ENCODE data around the gene ARHGAP15.

GRCh38 chr2:143497726-143498125 is 368.5 kb downstream of the ARHGAP15 start:
- TF ChIP-seq CTCF (conservative IDR thresholded peaks at IDR 0.05) (no peak), EZH2 (IDR thresholded peaks at IDR 0.05; ENCODE audit: low read depth) (no peak)
